ENCODE results near the gene ACOX2.

ACOX2 gene

DNA sequence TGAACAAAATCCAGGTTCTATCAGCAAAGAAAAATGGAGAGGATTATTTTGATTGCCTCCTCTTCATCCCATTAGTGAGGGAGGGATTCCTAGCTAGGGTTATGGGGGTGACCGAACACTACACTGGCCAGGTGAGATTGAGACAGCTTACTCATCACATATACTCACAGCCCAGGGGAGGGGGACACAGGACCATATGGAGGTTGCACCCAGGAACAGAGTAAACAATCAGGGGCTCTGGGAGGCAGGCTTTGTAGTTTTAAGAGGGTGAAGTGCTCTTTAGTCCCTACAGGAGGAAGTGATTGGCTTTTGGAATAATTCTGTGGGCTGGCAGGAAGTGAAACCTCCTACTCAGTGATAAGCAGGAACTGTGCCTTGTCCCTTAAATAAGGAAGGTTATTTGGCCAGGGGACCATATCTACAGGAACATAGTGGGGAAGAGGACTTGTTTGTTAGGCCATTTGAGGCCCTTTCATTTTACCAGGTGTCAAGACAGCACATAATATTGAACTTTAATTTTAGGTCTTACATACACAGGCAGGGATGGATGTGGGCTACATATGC, 62.6 kb downstream of the ACOX2 start:
- Histone ChIP-seq H3K79me2 (ENCODE audit: insufficient read depth, low read length) (no peaks in the 10 kb centered on the region), H3K27ac (ENCODE audit: low read depth, low read length, poor library complexity, severe bottlenecking) (no peak overlapping the region), H4K20me1 (ENCODE audit: insufficient read depth, low read length) (no peaks in the 10 kb centered on the region), H3K4me1 (ENCODE audit: insufficient read depth, low read length, severe bottlenecking) (peaks cover 5% of the 10 kb centered on the region), H3K9me2 (ENCODE audit: low read depth, low read length) (no peaks in the 10 kb centered on the region), H3K4me3 (ENCODE audit: low read depth, low read length, poor library complexity, severe bottlenecking) (no peak overlapping the region), H3F3A (ENCODE audit: insufficient read depth, low read length) (no peaks in the 10 kb centered on the region), H3K4me2 (ENCODE audit: low read length) (no peak overlapping the region), H3K9me3 (ENCODE audit: low read length) (no peaks in the 10 kb centered on the region), H2AFZ (ENCODE audit: low read length) (no peak overlapping the region), H3K36me3 (ENCODE audit: insufficient read depth, low read length) (no peaks in the 10 kb centered on the region), H3K9ac (ENCODE audit: low read length) (no peak overlapping the region), H3K27me3 (ENCODE audit: insufficient read depth, low read length) (no peaks in the 10 kb centered on the region; the same call in 1 of the 2 replicates)
- TF ChIP-seq EZH2 (IDR thresholded peaks at IDR 0.05; ENCODE audit: borderline replicate concordance, low read length) = no peak

GRCh38 chr3:58473275-58473674, 63.7 kb downstream of the ACOX2 start:
- no peak for TF ChIP-seq EZH2 (IDR thresholded peaks at IDR 0.05; ENCODE audit: borderline replicate concordance, low read length)
- TF ChIP-seq, protein P1, sequence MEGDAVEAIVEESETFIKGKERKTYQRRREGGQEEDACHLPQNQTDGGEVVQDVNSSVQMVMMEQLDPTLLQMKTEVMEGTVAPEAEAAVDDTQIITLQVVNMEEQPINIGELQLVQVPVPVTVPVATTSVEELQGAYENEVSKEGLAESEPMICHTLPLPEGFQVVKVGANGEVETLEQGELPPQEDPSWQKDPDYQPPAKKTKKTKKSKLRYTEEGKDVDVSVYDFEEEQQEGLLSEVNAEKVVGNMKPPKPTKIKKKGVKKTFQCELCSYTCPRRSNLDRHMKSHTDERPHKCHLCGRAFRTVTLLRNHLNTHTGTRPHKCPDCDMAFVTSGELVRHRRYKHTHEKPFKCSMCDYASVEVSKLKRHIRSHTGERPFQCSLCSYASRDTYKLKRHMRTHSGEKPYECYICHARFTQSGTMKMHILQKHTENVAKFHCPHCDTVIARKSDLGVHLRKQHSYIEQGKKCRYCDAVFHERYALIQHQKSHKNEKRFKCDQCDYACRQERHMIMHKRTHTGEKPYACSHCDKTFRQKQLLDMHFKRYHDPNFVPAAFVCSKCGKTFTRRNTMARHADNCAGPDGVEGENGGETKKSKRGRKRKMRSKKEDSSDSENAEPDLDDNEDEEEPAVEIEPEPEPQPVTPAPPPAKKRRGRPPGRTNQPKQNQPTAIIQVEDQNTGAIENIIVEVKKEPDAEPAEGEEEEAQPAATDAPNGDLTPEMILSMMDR (IDR thresholded peaks at IDR 0.05; ENCODE audit: low read length) = no peak
- Histone ChIP-seq H3K27me3 (ENCODE audit: insufficient read depth, low read length) (no peaks in the 10 kb centered on the region; the same call in 1 of the 2 replicates), H3K9ac (ENCODE audit: low read length) (no peak overlapping the region), H3K9me2 (ENCODE audit: low read depth, low read length) (no peaks in the 10 kb centered on the region), H3K9me3 (ENCODE audit: low read length) (no peaks in the 10 kb centered on the region), H2AFZ (ENCODE audit: low read length) (no peak overlapping the region), H3K4me2 (ENCODE audit: low read length) (no peak overlapping the region), H3K4me1 (ENCODE audit: insufficient read depth, low read length, severe bottlenecking) (peaks cover 5% of the 10 kb centered on the region), H4K20me1 (ENCODE audit: insufficient read depth, low read length) (no peaks in the 10 kb centered on the region), H3K79me2 (ENCODE audit: insufficient read depth, low read length) (no peaks in the 10 kb centered on the region), H3F3A (ENCODE audit: insufficient read depth, low read length) (no peaks in the 10 kb centered on the region), H3K36me3 (ENCODE audit: insufficient read depth, low read length) (no peaks in the 10 kb centered on the region), H3K4me3 (ENCODE audit: low read depth, low read length, poor library complexity, severe bottlenecking) (no peak overlapping the region), H3K27ac (ENCODE audit: low read depth, low read length, poor library complexity, severe bottlenecking) (no peak overlapping the region)

DNA sequence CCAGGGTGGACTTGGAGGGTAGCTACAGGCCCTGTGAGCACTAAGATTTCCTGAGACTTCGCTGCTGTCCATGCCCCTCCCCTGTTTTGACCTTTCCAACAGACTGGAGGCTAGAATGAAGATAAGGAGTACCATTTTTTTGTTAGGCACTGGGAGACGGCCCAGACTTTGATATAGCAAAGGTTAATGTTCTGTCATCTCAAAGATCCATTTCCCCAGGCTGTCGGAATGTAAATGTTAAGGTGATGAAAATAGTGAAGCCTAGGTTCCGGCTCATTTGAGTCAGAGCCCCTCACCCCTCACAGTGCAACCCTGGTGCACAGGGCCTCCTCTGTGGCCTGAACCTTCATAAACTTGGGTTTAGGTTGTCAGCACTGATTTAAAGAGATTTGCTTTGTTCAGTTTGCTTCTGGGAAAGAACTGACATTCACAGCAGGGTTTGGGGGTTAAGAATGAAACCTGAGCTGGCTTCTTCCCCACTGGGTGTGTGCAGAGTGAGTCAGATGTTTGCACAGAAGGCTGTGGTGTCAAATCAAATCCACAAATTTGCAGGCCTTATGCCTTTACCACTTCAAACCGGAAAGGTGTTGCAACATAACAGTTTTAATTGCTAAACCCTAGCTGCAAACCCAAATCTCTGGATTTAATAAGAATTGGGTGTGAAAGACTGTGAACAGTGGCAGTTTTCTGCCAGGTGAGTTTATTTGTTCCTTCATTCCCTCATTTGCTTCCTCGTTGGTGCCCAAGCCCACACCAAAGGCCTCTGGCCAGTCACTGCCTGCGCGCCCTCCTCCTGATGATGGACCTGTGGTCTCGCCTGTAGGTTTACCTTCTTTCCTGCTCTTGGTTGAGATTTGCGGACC, 65.7 kb downstream of the ACOX2 start:
- H3K36me3 ChIP-seq (ENCODE audit: insufficient read depth, low read length) = no peaks in the 10 kb centered on the region
- H3K9me2 ChIP-seq (ENCODE audit: low read depth, low read length) = no peaks in the 10 kb centered on the region
- no peaks in the 10 kb centered on the region for H3K9me3 ChIP-seq (ENCODE audit: low read length)
- H3K4me1 ChIP-seq (ENCODE audit: insufficient read depth, low read length, severe bottlenecking) = peaks cover 5% of the 10 kb centered on the region
- no peak overlapping the region for H3K4me2 ChIP-seq (ENCODE audit: low read length)
- H3F3A ChIP-seq (ENCODE audit: insufficient read depth, low read length) = no peaks in the 10 kb centered on the region
- H3K4me3 ChIP-seq (ENCODE audit: low read depth, low read length, poor library complexity, severe bottlenecking) = no peak overlapping the region
- no peaks in the 10 kb centered on the region for H4K20me1 ChIP-seq (ENCODE audit: insufficient read depth, low read length)
- no peak overlapping the region for H3K27ac ChIP-seq (ENCODE audit: low read depth, low read length, poor library complexity, severe bottlenecking)
- TF ChIP-seq, protein P1 (IDR thresholded peaks at IDR 0.05; ENCODE audit: low read length) = no peak
- TF ChIP-seq EZH2 (IDR thresholded peaks at IDR 0.05; ENCODE audit: borderline replicate concordance, low read length) = no peak
- no peaks in the 10 kb centered on the region; the same call in 1 of the 2 replicates for H3K27me3 ChIP-seq (ENCODE audit: insufficient read depth, low read length)
- no peaks in the 10 kb centered on the region for H3K79me2 ChIP-seq (ENCODE audit: insufficient read depth, low read length)
- no peak overlapping the region for H2AFZ ChIP-seq (ENCODE audit: low read length)
- no peak overlapping the region for H3K9ac ChIP-seq (ENCODE audit: low read length)
